ENCODE results near the gene PHLPP2.

DNA sequence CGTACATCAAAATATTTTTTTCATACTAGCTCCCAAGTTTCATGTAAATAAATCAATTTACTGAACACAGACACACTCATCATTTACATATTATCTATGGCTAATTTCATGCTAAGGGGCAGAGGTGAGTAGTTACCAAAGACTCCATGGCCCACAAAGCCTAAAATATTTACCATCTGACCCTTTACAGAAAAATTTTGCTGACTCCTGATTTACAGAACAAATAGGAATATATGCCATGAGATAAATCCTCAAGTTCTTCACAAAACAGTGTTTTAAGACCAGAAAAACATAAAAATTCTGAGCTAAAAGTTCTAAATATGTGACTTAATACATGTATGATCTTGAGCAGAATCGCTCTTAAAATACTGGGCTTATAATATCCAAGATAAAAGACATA, 36.6 kb upstream of the PHLPP2 start:
- TF ChIP-seq, protein P1, sequence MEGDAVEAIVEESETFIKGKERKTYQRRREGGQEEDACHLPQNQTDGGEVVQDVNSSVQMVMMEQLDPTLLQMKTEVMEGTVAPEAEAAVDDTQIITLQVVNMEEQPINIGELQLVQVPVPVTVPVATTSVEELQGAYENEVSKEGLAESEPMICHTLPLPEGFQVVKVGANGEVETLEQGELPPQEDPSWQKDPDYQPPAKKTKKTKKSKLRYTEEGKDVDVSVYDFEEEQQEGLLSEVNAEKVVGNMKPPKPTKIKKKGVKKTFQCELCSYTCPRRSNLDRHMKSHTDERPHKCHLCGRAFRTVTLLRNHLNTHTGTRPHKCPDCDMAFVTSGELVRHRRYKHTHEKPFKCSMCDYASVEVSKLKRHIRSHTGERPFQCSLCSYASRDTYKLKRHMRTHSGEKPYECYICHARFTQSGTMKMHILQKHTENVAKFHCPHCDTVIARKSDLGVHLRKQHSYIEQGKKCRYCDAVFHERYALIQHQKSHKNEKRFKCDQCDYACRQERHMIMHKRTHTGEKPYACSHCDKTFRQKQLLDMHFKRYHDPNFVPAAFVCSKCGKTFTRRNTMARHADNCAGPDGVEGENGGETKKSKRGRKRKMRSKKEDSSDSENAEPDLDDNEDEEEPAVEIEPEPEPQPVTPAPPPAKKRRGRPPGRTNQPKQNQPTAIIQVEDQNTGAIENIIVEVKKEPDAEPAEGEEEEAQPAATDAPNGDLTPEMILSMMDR (conservative IDR thresholded peaks at IDR 0.05; ENCODE audit: low read length) = no peak
- TF ChIP-seq EZH2phosphoT487 (IDR thresholded peaks at IDR 0.05; ENCODE audit: borderline replicate concordance) = no peak
